ENCODE results near the gene SUCO.

SUCO gene

DNA sequence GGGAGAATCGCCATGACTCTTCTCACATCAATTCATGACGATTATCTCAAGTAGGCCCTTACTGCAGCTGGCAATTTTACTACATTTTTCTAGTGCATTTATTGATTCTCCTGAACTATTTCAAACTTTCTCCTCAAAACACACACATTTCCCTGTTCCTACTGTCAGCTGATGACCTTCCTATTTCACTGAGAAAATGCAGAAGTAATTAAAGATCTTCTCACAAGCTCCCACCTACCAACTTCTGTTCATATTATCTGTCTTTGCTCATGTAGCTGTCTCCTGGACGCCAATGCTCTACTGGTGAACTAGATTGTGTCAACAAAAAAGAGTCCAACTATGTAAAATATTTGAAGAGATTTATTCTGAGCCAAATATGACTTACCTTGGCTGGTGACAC, 89.6 kb downstream of the SUCO start:
- H3K9ac ChIP-seq (ENCODE audit: low read depth in 1 of 2, low read length in 2 of 2), result no peak overlapping the region
- no peaks in the 10 kb centered on the region for H3K36me3 ChIP-seq (ENCODE audit: control insufficient read depth in 1 of 2, insufficient read depth in 2 of 2, low read length in 2 of 2)
- peaks cover 11 to 17% of the 10 kb centered on the region in 2 donors for H3K9me3 ChIP-seq (ENCODE audit: control insufficient read depth in 1 of 2, low read length in 2 of 2)
- no peaks in the 10 kb centered on the region for H3K4me1 ChIP-seq (ENCODE audit: control insufficient read depth in 1 of 2, insufficient read depth in 2 of 2, low read length in 2 of 2)
- no peak overlapping the region for H3K4me3 ChIP-seq (ENCODE audit: low read depth in 1 of 2, low read length in 2 of 2)
- no peaks in the 10 kb centered on the region for H3K27me3 ChIP-seq (ENCODE audit: control insufficient read depth in 1 of 2, insufficient read depth in 2 of 2, low read length in 2 of 2)
- no peak overlapping the region for H3K27ac ChIP-seq (ENCODE audit: low read depth, low read length)

DNA sequence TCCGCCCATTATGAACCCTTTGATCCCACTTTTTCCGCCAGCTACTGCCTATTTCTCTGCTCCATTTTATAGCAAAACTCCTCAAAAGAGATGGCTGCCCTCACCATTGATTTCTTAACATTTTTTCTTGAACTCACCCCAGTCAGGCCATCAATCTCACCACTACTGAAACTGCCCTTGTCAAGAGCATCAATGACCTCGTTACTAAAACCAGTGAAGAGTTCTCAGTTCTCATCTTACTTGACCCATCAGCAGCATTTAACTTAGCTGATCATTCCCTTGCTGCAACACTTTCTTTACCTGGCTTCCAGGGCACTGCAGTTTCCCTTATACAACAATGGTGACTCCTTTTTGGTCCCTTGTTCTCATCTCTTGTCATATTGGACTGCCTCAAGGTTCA, 90.8 kb downstream of the SUCO start:
- Histone ChIP-seq H3K27ac (ENCODE audit: low read depth, low read length) (no peak overlapping the region), H3K9me3 (ENCODE audit: control insufficient read depth in 1 of 2, low read length in 2 of 2) (peaks cover 11 to 17% of the 10 kb centered on the region in 2 donors), H3K9ac (ENCODE audit: low read depth in 1 of 2, low read length in 2 of 2) (no peak overlapping the region), H3K4me1 (ENCODE audit: control insufficient read depth in 1 of 2, insufficient read depth in 2 of 2, low read length in 2 of 2) (no peaks in the 10 kb centered on the region), H3K4me3 (ENCODE audit: low read depth in 1 of 2, low read length in 2 of 2) (no peak overlapping the region), H3K27me3 (ENCODE audit: control insufficient read depth in 1 of 2, insufficient read depth in 2 of 2, low read length in 2 of 2) (no peaks in the 10 kb centered on the region), H3K36me3 (ENCODE audit: control insufficient read depth in 1 of 2, insufficient read depth in 2 of 2, low read length in 2 of 2) (no peaks in the 10 kb centered on the region)

DNA sequence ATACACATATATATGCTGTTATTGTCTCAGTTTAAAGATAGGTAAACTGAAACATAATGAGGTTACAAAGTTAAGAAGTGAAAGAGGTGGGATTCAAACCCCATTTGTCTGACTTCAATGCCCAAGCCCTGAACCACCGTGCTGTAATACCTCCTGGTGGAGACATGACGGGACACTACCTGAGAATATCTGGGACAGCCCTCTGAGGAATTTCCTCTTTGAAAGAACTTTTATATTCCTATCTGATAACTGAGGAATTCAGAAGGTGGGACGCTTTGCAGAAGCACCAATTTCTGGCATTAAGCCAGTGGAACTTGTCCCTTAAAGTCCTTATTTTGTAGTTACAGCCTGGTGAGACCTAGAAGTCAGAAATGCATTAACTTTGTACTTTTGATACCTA, 93.9 kb downstream of the SUCO start:
- no peak overlapping the region for H3K27ac ChIP-seq (ENCODE audit: low read depth, low read length)
- H3K27me3 ChIP-seq (ENCODE audit: control insufficient read depth in 1 of 2, insufficient read depth in 2 of 2, low read length in 2 of 2), result no peaks in the 10 kb centered on the region
- H3K9me3 ChIP-seq (ENCODE audit: control insufficient read depth in 1 of 2, low read length in 2 of 2), result no peaks in the 10 kb centered on the region
- no peaks in the 10 kb centered on the region for H3K36me3 ChIP-seq (ENCODE audit: control insufficient read depth in 1 of 2, insufficient read depth in 2 of 2, low read length in 2 of 2)
- no peak overlapping the region for H3K4me3 ChIP-seq (ENCODE audit: low read depth in 1 of 2, low read length in 2 of 2)
- H3K9ac ChIP-seq (ENCODE audit: low read depth in 1 of 2, low read length in 2 of 2), result no peak overlapping the region
- no peaks in the 10 kb centered on the region for H3K4me1 ChIP-seq (ENCODE audit: control insufficient read depth in 1 of 2, insufficient read depth in 2 of 2, low read length in 2 of 2)

GRCh38 chr1:172627702-172628101, 94.8 kb downstream of the SUCO start:
- Histone ChIP-seq H3K4me3 (ENCODE audit: low read depth in 1 of 2, low read length in 2 of 2) (no peak overlapping the region), H3K4me1 (ENCODE audit: control insufficient read depth in 1 of 2, insufficient read depth in 2 of 2, low read length in 2 of 2) (no peaks in the 10 kb centered on the region), H3K27ac (ENCODE audit: low read depth, low read length) (no peak overlapping the region), H3K27me3 (ENCODE audit: control insufficient read depth in 1 of 2, insufficient read depth in 2 of 2, low read length in 2 of 2) (no peaks in the 10 kb centered on the region), H3K36me3 (ENCODE audit: control insufficient read depth in 1 of 2, insufficient read depth in 2 of 2, low read length in 2 of 2) (no peaks in the 10 kb centered on the region), H3K9ac (ENCODE audit: low read depth in 1 of 2, low read length in 2 of 2) (no peak overlapping the region), H3K9me3 (ENCODE audit: control insufficient read depth in 1 of 2, low read length in 2 of 2) (no peaks in the 10 kb centered on the region)

- Histone ChIP-seq H3K27me3 (ENCODE audit: control insufficient read depth in 1 of 2, insufficient read depth in 2 of 2, low read length in 2 of 2) (no peaks in the 10 kb centered on the region), H3K27ac (ENCODE audit: low read depth, low read length) (no peak overlapping the region), H3K36me3 (ENCODE audit: control insufficient read depth in 1 of 2, insufficient read depth in 2 of 2, low read length in 2 of 2) (no peaks in the 10 kb centered on the region), H3K4me1 (ENCODE audit: control insufficient read depth in 1 of 2, insufficient read depth in 2 of 2, low read length in 2 of 2) (no peaks in the 10 kb centered on the region), H3K4me3 (ENCODE audit: low read depth in 1 of 2, low read length in 2 of 2) (no peak overlapping the region), H3K9ac (ENCODE audit: low read depth in 1 of 2, low read length in 2 of 2) (no peak overlapping the region), H3K9me3 (ENCODE audit: control insufficient read depth in 1 of 2, low read length in 2 of 2) (no peaks in the 10 kb centered on the region)
These were observed 95.5 kb downstream of the SUCO start for GRCh38 chr1:172628401-172628800.

DNA sequence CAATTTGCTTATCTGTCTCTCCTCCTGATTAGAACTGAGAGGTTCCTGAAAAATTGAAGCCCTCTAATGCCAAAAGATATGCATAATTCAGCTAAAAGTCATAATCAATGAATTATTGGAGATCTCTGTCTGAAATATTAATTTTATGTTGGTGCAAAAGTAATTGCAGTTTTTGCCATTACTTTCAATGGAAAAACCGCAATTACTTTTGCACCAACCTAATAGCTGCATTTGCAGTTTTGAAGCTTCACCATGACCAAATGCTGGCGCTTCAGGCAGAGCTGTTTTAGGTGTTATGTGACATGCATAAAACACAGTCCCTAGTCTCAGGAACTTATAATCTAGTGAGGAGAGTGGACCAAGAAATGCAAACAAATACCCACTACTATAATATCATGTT, 96.2 kb downstream of the SUCO start:
- Histone ChIP-seq H3K9ac (ENCODE audit: low read depth in 1 of 2, low read length in 2 of 2) (no peak overlapping the region), H3K27me3 (ENCODE audit: control insufficient read depth in 1 of 2, insufficient read depth in 2 of 2, low read length in 2 of 2) (no peaks in the 10 kb centered on the region), H3K4me3 (ENCODE audit: low read depth in 1 of 2, low read length in 2 of 2) (no peak overlapping the region), H3K27ac (ENCODE audit: low read depth, low read length) (no peak overlapping the region), H3K36me3 (ENCODE audit: control insufficient read depth in 1 of 2, insufficient read depth in 2 of 2, low read length in 2 of 2) (no peaks in the 10 kb centered on the region), H3K9me3 (ENCODE audit: control insufficient read depth in 1 of 2, low read length in 2 of 2) (no peaks in the 10 kb centered on the region), H3K4me1 (ENCODE audit: control insufficient read depth in 1 of 2, insufficient read depth in 2 of 2, low read length in 2 of 2) (no peaks in the 10 kb centered on the region)

DNA sequence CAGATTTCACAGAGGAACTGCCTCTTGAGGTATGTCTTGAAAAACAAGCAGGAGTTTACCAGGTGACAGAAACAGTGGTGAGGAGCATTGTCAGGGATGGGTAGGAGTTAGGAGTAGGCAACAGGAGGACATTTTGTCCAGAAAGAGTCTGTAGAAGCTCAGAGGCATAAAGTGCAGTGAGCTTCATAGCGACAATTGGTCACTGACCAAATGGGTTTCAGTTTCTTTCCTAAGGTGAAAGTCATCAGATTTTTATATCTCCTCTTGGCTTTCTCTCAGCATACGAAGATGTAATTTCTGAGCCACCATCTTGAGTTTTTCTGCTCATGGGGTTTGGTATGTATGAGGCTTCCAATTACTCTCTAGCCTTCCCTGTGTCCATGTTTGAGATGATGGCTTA, 96.7 kb downstream of the SUCO start:
- H3K27ac ChIP-seq (ENCODE audit: low read depth, low read length), result no peak overlapping the region
- no peaks in the 10 kb centered on the region for H3K27me3 ChIP-seq (ENCODE audit: control insufficient read depth in 1 of 2, insufficient read depth in 2 of 2, low read length in 2 of 2)
- H3K4me1 ChIP-seq (ENCODE audit: control insufficient read depth in 1 of 2, insufficient read depth in 2 of 2, low read length in 2 of 2), result no peaks in the 10 kb centered on the region
- no peak overlapping the region for H3K4me3 ChIP-seq (ENCODE audit: low read depth in 1 of 2, low read length in 2 of 2)
- H3K9ac ChIP-seq (ENCODE audit: low read depth in 1 of 2, low read length in 2 of 2), result no peak overlapping the region
- H3K36me3 ChIP-seq (ENCODE audit: control insufficient read depth in 1 of 2, insufficient read depth in 2 of 2, low read length in 2 of 2), result no peaks in the 10 kb centered on the region
- H3K9me3 ChIP-seq (ENCODE audit: control insufficient read depth in 1 of 2, low read length in 2 of 2), result no peaks in the 10 kb centered on the region

DNA sequence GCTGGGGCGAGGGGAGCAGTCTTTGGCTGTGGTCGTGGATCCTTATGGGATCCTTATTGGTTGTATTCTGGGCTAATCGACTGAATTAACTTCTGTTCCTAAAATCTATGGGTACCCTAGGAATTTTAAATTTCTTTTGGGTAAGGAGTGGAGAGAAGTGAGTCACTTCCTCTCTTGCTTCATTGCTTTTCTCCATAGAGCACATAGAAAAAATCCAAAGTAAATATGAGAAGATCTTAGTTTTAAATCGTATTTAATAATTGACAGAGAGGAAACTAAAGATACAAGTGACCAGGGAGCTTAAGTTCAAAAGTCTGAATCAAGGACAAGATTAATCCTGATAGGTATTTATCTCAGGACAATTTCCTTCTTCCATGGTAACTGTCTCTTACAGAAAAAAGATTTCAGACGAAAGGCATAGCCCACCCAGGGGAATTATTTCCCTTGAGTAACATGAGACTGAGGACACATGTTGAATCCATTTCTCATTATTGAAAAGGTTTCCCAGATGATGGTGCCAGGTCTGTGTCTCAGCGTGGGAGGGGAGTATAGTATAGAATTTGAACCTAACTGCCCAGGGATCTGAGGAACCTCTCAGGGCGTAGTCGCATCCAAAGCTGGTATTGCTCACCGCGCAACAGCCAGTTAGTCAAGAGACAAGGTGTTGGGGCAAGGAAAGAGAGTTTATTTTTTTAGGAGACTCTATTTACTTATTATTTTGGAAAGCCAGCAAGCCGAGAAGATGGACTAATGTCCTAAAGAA, 97.3 kb downstream of the SUCO start:
- Histone ChIP-seq H3K4me3 (ENCODE audit: low read depth in 1 of 2, low read length in 2 of 2) (no peak overlapping the region), H3K36me3 (ENCODE audit: control insufficient read depth in 1 of 2, insufficient read depth in 2 of 2, low read length in 2 of 2) (no peaks in the 10 kb centered on the region), H3K27me3 (ENCODE audit: control insufficient read depth in 1 of 2, insufficient read depth in 2 of 2, low read length in 2 of 2) (no peaks in the 10 kb centered on the region), H3K9me3 (ENCODE audit: control insufficient read depth in 1 of 2, low read length in 2 of 2) (no peaks in the 10 kb centered on the region), H3K4me1 (ENCODE audit: control insufficient read depth in 1 of 2, insufficient read depth in 2 of 2, low read length in 2 of 2) (no peaks in the 10 kb centered on the region), H3K27ac (ENCODE audit: low read depth, low read length) (no peak overlapping the region), H3K9ac (ENCODE audit: low read depth in 1 of 2, low read length in 2 of 2) (no peak overlapping the region)

GRCh38 chr1:172630868-172631267, 97.9 kb downstream of the SUCO start:
- Histone ChIP-seq H3K27ac (ENCODE audit: low read depth, low read length) (no peak overlapping the region), H3K4me3 (ENCODE audit: low read depth in 1 of 2, low read length in 2 of 2) (no peak overlapping the region), H3K9ac (ENCODE audit: low read depth in 1 of 2, low read length in 2 of 2) (no peak overlapping the region), H3K4me1 (ENCODE audit: control insufficient read depth in 1 of 2, insufficient read depth in 2 of 2, low read length in 2 of 2) (no peaks in the 10 kb centered on the region), H3K9me3 (ENCODE audit: control insufficient read depth in 1 of 2, low read length in 2 of 2) (no peaks in the 10 kb centered on the region), H3K36me3 (ENCODE audit: control insufficient read depth in 1 of 2, insufficient read depth in 2 of 2, low read length in 2 of 2) (no peaks in the 10 kb centered on the region), H3K27me3 (ENCODE audit: control insufficient read depth in 1 of 2, insufficient read depth in 2 of 2, low read length in 2 of 2) (no peaks in the 10 kb centered on the region)

GRCh38 chr1:172637522-172637921, 104.6 kb downstream of the SUCO start:
- peaks cover 0 to 9% of the 10 kb centered on the region in 2 donors for H3K4me1 ChIP-seq (ENCODE audit: control insufficient read depth in 1 of 2, insufficient read depth in 2 of 2, low read length in 2 of 2)
- H3K9me3 ChIP-seq (ENCODE audit: control insufficient read depth in 1 of 2, low read length in 2 of 2), result no peaks in the 10 kb centered on the region
- no peaks in the 10 kb centered on the region for H3K27me3 ChIP-seq (ENCODE audit: control insufficient read depth in 1 of 2, insufficient read depth in 2 of 2, low read length in 2 of 2)
- no peak overlapping the region for H3K4me3 ChIP-seq (ENCODE audit: low read depth in 1 of 2, low read length in 2 of 2)
- no peaks in the 10 kb centered on the region for H3K36me3 ChIP-seq (ENCODE audit: control insufficient read depth in 1 of 2, insufficient read depth in 2 of 2, low read length in 2 of 2)
- H3K9ac ChIP-seq (ENCODE audit: low read depth in 1 of 2, low read length in 2 of 2), result no peak overlapping the region
- no peak overlapping the region for H3K27ac ChIP-seq (ENCODE audit: low read depth, low read length)
